ENCODE measurements around the gene MARCKS.

DNA sequence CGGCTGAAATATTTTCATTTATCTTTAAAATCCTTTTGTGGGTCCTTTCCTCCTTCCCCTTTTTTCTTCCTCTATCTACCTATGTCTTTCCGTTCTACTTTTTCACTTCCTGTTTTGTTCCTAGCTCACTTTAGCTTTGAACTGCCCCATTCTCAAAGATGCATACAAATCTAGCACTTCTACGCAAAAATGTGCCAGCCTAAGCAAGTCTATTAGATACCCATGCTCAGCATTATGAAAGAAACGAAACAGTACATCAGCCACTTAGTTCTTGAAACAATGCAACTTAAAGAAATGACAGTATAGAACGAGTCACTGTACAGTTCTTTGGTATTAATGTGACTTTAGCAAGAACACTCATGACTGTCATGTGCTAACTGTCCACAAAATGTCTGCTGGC lies 47.3 kb upstream of the MARCKS start:
- TF ChIP-seq, protein P1, sequence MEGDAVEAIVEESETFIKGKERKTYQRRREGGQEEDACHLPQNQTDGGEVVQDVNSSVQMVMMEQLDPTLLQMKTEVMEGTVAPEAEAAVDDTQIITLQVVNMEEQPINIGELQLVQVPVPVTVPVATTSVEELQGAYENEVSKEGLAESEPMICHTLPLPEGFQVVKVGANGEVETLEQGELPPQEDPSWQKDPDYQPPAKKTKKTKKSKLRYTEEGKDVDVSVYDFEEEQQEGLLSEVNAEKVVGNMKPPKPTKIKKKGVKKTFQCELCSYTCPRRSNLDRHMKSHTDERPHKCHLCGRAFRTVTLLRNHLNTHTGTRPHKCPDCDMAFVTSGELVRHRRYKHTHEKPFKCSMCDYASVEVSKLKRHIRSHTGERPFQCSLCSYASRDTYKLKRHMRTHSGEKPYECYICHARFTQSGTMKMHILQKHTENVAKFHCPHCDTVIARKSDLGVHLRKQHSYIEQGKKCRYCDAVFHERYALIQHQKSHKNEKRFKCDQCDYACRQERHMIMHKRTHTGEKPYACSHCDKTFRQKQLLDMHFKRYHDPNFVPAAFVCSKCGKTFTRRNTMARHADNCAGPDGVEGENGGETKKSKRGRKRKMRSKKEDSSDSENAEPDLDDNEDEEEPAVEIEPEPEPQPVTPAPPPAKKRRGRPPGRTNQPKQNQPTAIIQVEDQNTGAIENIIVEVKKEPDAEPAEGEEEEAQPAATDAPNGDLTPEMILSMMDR (IDR thresholded peaks at IDR 0.05), result no peak
- TF ChIP-seq EZH2phosphoT487 (IDR thresholded peaks at IDR 0.05) (no peak), EZH2 (IDR thresholded peaks at IDR 0.05) (no peak)
